Stimulated activated memory B cell treated with anti-CD40 and anti-IgM and Interleukin-4, amounts not matched to agents 10 μg/mL and 1 μg/mL and 100 μg/mL, for 72 hours (primary cell): Measurements from ENCODE around the gene PALMD.

Source experiments
- ATAC-seq: fragments of 150-1000 bp; cut with Tn5 transposase; 2 replicates; pipeline ENCODE4 v1.10.0; 2021
- H3K27ac Mint-ChIP-seq: one replicate; pipeline ENCODE4 v1.8.0; 2022; ENCODE audit warnings: mild to moderate bottlenecking, mixed read lengths
- H3K27me3 Mint-ChIP-seq: one replicate; pipeline ENCODE4 v1.8.0; 2022; ENCODE audit warnings: mixed read lengths
- H3K36me3 Mint-ChIP-seq: one replicate; pipeline ENCODE4 v1.8.0; 2022; ENCODE audit warnings: mixed read lengths
- H3K4me1 Mint-ChIP-seq: one replicate; pipeline ENCODE4 v1.8.0; 2022; ENCODE audit warnings: mixed read lengths
- H3K4me3 Mint-ChIP-seq: one replicate; pipeline ENCODE4 v1.8.0; 2022; ENCODE audit warnings: mild to moderate bottlenecking, moderate library complexity, mixed read lengths
- H3K9me3 Mint-ChIP-seq: one replicate; pipeline ENCODE4 v1.8.0; 2022; ENCODE audit warnings: mixed read lengths

PALMD gene

GRCh38 chr1:99727575-99728185 lies 81.8 kb downstream of the PALMD start:
- H3K36me3 Mint-ChIP-seq, result peaks cover 5% of the 10 kb centered on the region
- ATAC-seq, result no peak
- no peaks in the 10 kb centered on the region for H3K9me3 Mint-ChIP-seq
- no peak overlapping the region for H3K4me3 Mint-ChIP-seq
- H3K27me3 Mint-ChIP-seq, result no peaks in the 10 kb centered on the region
- H3K27ac Mint-ChIP-seq, result no peak overlapping the region
- peaks cover 4% of the 10 kb centered on the region for H3K4me1 Mint-ChIP-seq

- Mint-ChIP-seq H3K9me3 (no peaks in the 10 kb centered on the region), H3K36me3 (peaks cover 5% of the 10 kb centered on the region), H3K4me3 (no peak overlapping the region), H3K27ac (no peak overlapping the region), H3K27me3 (no peaks in the 10 kb centered on the region), H3K4me1 (peaks cover 4% of the 10 kb centered on the region)
- ATAC-seq, result no peak
Observed at GRCh38 chr1:99728494-99729235, 82.8 kb downstream of the PALMD start.

GRCh38 chr1:99731384-99731783 lies 85.5 kb downstream of the PALMD start:
- H3K27me3 Mint-ChIP-seq, result no peaks in the 10 kb centered on the region
- H3K4me1 Mint-ChIP-seq, result peaks cover 4% of the 10 kb centered on the region

GRCh38 chr1:99735852-99736251 lies 89.9 kb downstream of the PALMD start:
- Mint-ChIP-seq H3K4me1 (peaks cover under 1% of the 10 kb centered on the region), H3K36me3 (peaks cover 24% of the 10 kb centered on the region), H3K27ac (no peak overlapping the region), H3K9me3 (no peaks in the 10 kb centered on the region), H3K4me3 (no peak overlapping the region), H3K27me3 (no peaks in the 10 kb centered on the region)
- no peak for ATAC-seq

More at GRCh38 chr1:99731384-99731783, 85.5 kb downstream of the PALMD start:
- ATAC-seq, result no peak
- Mint-ChIP-seq H3K4me3 (no peak overlapping the region), H3K9me3 (no peaks in the 10 kb centered on the region), H3K36me3 (peaks cover 10% of the 10 kb centered on the region), H3K27ac (no peak overlapping the region)

GRCh38 chr1:99737016-99737415 lies 91.1 kb downstream of the PALMD start:
- H3K27me3 Mint-ChIP-seq, result no peaks in the 10 kb centered on the region
- no peak for ATAC-seq
- H3K4me1 Mint-ChIP-seq, result no peaks in the 10 kb centered on the region
- no peak overlapping the region for H3K4me3 Mint-ChIP-seq
- peaks cover 29% of the 10 kb centered on the region for H3K36me3 Mint-ChIP-seq
- H3K27ac Mint-ChIP-seq, result no peak overlapping the region
- no peaks in the 10 kb centered on the region for H3K9me3 Mint-ChIP-seq

- ATAC-seq, result no peak
- Mint-ChIP-seq H3K9me3 (no peaks in the 10 kb centered on the region), H3K27me3 (no peaks in the 10 kb centered on the region), H3K27ac (no peak overlapping the region), H3K4me3 (no peak overlapping the region), H3K4me1 (no peaks in the 10 kb centered on the region), H3K36me3 (peaks cover 37% of the 10 kb centered on the region)
Observed at GRCh38 chr1:99738858-99739465, 93.0 kb downstream of the PALMD start.

- no peaks in the 10 kb centered on the region for H3K9me3 Mint-ChIP-seq
- H3K27me3 Mint-ChIP-seq, result no peaks in the 10 kb centered on the region
- no peak overlapping the region for H3K27ac Mint-ChIP-seq
- peaks cover 32% of the 10 kb centered on the region for H3K36me3 Mint-ChIP-seq
- no peak for ATAC-seq
- no peak overlapping the region for H3K4me3 Mint-ChIP-seq
- no peaks in the 10 kb centered on the region for H3K4me1 Mint-ChIP-seq
Observed at GRCh38 chr1:99740141-99740540, 94.2 kb downstream of the PALMD start.
